T-helper 2 cell treated with Interferon-gamma antibody and Interleukin-4, amounts not matched to agents 5 μg/mL and 100 μg/mL, for 36 hours (primary cell): Measurements from ENCODE around the gene CGB7.
"Not testable (repeated sequence)": the region's sequence is repeated elsewhere in the genome, so short reads cannot be mapped to it uniquely, and the experiment has no call there.

Experiments used
- DNase-seq: peaks from one replicate; pipeline ENCODE4 v3.0.0; 2021; ENCODE audit warnings: low spot score
- H3K27ac Mint-ChIP-seq: one replicate; pipeline ENCODE4 v1.8.0; 2021; ENCODE audit warnings: mild to moderate bottlenecking, mixed read lengths
- H3K27me3 Mint-ChIP-seq: one replicate; pipeline ENCODE4 v1.8.0; 2021; ENCODE audit warnings: low read depth, mixed read lengths
- H3K36me3 Mint-ChIP-seq: one replicate; pipeline ENCODE4 v1.8.0; 2021; ENCODE audit warnings: low read depth, mixed read lengths
- H3K4me1 Mint-ChIP-seq: one replicate; pipeline ENCODE4 v1.8.0; 2021; ENCODE audit warnings: low read depth, mixed read lengths
- H3K4me3 Mint-ChIP-seq: one replicate; pipeline ENCODE4 v1.8.0; 2022; ENCODE audit warnings: mild to moderate bottlenecking, moderate library complexity, mixed read lengths
- H3K9me3 Mint-ChIP-seq: one replicate; pipeline ENCODE4 v1.8.0; 2021; ENCODE audit warnings: mixed read lengths

Gene CGB7

GRCh38 chr19:49042177-49042576, 15.4 kb downstream of the CGB7 start:
- no peaks in the 10 kb centered on the region for H3K36me3 Mint-ChIP-seq
- H3K27me3 Mint-ChIP-seq: no peaks in the 10 kb centered on the region
- H3K4me1 Mint-ChIP-seq: no peaks in the 10 kb centered on the region
- no peak for DNase-seq
- H3K9me3 Mint-ChIP-seq: no peaks in the 10 kb centered on the region
- no peak overlapping the region for H3K4me3 Mint-ChIP-seq
- no peak overlapping the region for H3K27ac Mint-ChIP-seq

DNA sequence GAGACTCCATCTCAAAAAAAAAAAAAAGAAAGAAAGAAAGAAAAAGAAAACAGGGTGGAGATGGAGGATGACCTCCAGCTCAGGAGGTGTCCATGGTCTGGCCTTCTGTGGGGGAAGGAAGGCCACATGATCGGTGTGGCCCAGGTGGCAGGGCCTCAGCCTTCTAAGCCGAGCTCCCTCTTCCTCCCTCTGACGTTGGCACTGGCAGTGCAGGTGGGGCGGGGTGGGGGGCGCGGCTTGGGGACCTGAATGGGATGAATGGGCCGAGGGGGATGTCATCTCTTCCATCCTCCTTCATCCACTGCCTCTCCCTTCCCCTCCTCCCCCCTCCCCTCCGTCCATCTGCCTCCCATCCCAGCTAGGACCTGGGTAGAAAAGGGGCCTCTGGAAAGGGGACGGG, 17.8 kb downstream of the CGB7 start:
- H3K27ac Mint-ChIP-seq, DNase-seq, H3K27me3 Mint-ChIP-seq, H3K4me1 Mint-ChIP-seq, H3K4me3 Mint-ChIP-seq, H3K36me3 Mint-ChIP-seq, H3K9me3 Mint-ChIP-seq: not testable (repeated sequence)

GRCh38 chr19:49038557-49039276, 18.8 kb downstream of the CGB7 start:
- H3K9me3 Mint-ChIP-seq, DNase-seq, H3K4me3 Mint-ChIP-seq, H3K27ac Mint-ChIP-seq, H3K4me1 Mint-ChIP-seq, H3K36me3 Mint-ChIP-seq, H3K27me3 Mint-ChIP-seq: not testable (repeated sequence)

DNA sequence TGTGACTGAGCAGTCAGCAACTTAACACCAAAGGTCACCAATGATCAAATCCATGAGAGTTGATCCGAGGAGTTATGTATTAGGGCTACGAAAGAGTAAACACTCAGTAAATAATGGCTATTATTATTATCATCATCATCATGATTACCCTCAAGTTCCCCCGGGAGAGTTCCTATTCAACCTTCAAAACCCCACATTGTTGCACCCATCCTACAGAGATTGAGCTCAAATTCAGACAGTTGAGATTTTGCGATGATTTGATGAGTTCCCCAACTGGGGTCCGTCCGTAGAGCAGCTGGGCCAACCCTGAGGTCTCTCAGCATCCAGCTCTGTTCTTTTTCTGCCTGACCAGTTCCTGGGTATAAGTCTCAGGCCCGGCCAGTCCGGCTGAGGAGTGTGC, 19.4 kb downstream of the CGB7 start:
- not testable (repeated sequence) for H3K36me3 Mint-ChIP-seq, DNase-seq, H3K4me3 Mint-ChIP-seq, H3K27me3 Mint-ChIP-seq, H3K27ac Mint-ChIP-seq, H3K4me1 Mint-ChIP-seq, H3K9me3 Mint-ChIP-seq

GRCh38 chr19:49036815-49037214, 20.7 kb downstream of the CGB7 start, which contains the start of gene CGB1:
Gene CGB1, minus strand, starts transcription at chr19:49036895. Its CDS starts 184 bp downstream, at chr19:49036711.
- not testable (repeated sequence) for H3K27me3 Mint-ChIP-seq, H3K4me3 Mint-ChIP-seq, H3K36me3 Mint-ChIP-seq, H3K27ac Mint-ChIP-seq, H3K9me3 Mint-ChIP-seq, H3K4me1 Mint-ChIP-seq
- peak; percentile 47 for DNase-seq

DNA sequence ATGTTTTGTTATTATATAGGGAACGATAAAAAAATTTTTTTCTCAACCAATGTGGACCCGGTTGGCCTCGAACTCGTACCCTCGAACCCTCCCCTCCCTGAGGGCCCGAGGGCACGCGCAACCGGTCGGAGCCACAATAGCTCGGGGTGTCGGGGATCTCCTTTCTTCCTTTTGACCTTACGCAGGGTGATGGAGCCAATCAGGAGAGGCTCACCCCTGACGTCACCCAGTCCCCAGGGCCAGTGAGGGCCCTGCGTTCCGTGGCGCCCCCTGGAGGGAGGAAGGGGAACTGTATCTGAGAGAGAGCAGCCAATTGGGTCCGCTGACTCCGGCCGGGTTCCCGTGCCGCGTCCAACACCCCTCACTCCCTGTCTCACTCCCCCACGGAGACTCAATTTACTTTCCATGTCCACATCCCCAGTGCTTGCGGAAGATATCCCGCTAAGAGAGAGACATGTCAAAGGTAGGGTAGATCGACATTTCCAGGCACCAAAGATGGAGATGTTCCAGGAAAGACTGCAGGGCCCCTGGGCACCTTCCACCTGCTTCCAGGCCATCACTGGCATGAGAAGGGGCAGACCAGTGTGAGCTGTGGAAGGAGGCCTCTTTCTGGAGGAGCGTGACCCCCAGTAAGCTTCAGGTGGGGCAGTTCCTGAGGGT, 25.8 kb downstream of the CGB7 start, which contains the start of gene CGB2:
Gene CGB2 (plus strand): TSS at position 249 of the 660 bp plus-strand sequence. CDS start 206 bp downstream, at position 455.
- H3K27me3 Mint-ChIP-seq, H3K4me1 Mint-ChIP-seq, H3K36me3 Mint-ChIP-seq, H3K9me3 Mint-ChIP-seq, H3K27ac Mint-ChIP-seq: not testable (repeated sequence)
- peak within 1 kb of the TSS; percentile 54 for H3K4me3 Mint-ChIP-seq
- DNase-seq: peak; percentile 73

DNA sequence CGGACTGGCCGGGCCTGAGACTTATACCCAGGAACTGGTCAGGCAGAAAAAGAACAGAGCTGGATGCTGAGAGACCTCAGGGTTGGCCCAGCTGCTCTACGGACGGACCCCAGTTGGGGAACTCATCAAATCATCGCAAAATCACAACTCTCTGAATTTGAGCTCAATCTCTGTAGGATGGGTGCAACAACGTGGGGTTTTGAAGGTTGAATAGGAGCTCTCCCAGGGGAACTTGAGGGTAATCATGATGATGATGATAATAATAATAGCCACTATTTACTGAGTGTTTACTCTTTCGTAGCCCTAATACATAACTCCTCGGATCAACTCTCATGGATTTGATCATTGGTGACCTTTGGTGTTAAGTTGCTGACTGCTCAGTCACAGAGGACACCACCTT, 27.2 kb downstream of the CGB7 start:
- H3K36me3 Mint-ChIP-seq, H3K9me3 Mint-ChIP-seq, DNase-seq, H3K4me3 Mint-ChIP-seq, H3K27ac Mint-ChIP-seq, H3K27me3 Mint-ChIP-seq, H3K4me1 Mint-ChIP-seq: not testable (repeated sequence)

- H3K4me1 Mint-ChIP-seq: not testable (repeated sequence)
Observed at GRCh38 chr19:49029749-49030148, 27.8 kb downstream of the CGB7 start.

GRCh38 chr19:49028686-49029085, 28.9 kb downstream of the CGB7 start:
- not testable (repeated sequence) for H3K27ac Mint-ChIP-seq, H3K4me1 Mint-ChIP-seq, DNase-seq, H3K9me3 Mint-ChIP-seq, H3K4me3 Mint-ChIP-seq, H3K27me3 Mint-ChIP-seq, H3K36me3 Mint-ChIP-seq

More at GRCh38 chr19:49029749-49030148, 27.8 kb downstream of the CGB7 start:
- H3K27me3 Mint-ChIP-seq, H3K27ac Mint-ChIP-seq, DNase-seq, H3K9me3 Mint-ChIP-seq, H3K4me3 Mint-ChIP-seq, H3K36me3 Mint-ChIP-seq: not testable (repeated sequence)

DNA sequence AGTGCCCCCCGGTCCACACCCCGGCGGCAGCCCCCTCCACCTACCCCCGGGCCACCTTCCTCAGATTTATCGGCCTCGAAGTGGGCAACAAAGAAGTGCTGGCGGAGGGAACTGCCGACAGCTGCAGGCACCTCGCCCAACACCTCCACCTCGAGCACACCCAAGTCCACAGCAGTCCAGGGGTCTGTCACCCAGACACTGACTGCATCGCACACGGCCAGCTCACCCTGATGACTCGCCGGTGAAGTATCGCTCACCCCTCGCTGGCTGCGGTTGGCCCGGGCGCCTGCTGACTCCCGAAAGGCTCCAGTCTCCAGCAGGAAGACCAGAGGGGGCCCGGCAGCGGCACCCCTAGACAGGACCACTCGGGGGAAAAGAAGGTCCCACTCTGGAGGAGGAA, 31.9 kb downstream of the CGB7 start:
- H3K27ac Mint-ChIP-seq, H3K36me3 Mint-ChIP-seq, H3K4me3 Mint-ChIP-seq, H3K27me3 Mint-ChIP-seq, H3K9me3 Mint-ChIP-seq, DNase-seq, H3K4me1 Mint-ChIP-seq: not testable (repeated sequence)

GRCh38 chr19:49025088-49025487, 32.5 kb downstream of the CGB7 start:
- not testable (repeated sequence) for H3K36me3 Mint-ChIP-seq, DNase-seq, H3K4me1 Mint-ChIP-seq, H3K4me3 Mint-ChIP-seq, H3K9me3 Mint-ChIP-seq, H3K27ac Mint-ChIP-seq, H3K27me3 Mint-ChIP-seq

- not testable (repeated sequence) for H3K4me3 Mint-ChIP-seq, DNase-seq, H3K36me3 Mint-ChIP-seq, H3K9me3 Mint-ChIP-seq, H3K27me3 Mint-ChIP-seq, H3K27ac Mint-ChIP-seq, H3K4me1 Mint-ChIP-seq
Observed at GRCh38 chr19:49024233-49024632, 33.3 kb downstream of the CGB7 start, which contains the start of gene CGB3. Gene CGB3, minus strand, starts transcription at chr19:49024333. Its CDS starts 362 bp downstream, at chr19:49023971.

DNA sequence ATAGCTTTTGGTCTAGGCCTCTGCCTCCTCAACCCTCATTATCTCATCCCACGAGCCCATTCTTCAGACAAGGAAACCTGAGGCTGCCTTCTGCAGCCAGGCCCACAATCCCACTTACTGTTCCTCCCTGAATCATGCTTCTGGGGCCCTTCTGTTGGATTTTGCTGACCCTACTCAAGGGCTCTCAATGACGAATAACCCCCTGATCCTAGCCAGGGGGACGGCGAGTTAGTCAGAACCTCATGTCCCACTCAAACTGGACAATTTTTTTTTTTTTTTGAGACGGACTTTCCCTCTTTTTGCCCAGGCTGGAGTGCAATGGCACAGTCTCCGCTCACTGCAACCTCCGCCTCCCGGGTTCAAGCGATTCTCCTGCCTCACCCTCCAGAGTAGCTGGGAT, 35.4 kb downstream of the CGB7 start:
- Mint-ChIP-seq H3K27me3 (peaks cover 17% of the 10 kb centered on the region), H3K27ac (no peak overlapping the region), H3K36me3 (no peaks in the 10 kb centered on the region), H3K9me3 (no peaks in the 10 kb centered on the region), H3K4me1 (peaks cover 19% of the 10 kb centered on the region), H3K4me3 (no peak overlapping the region)
- DNase-seq: no peak

- H3K27ac Mint-ChIP-seq: no peak overlapping the region
- H3K4me3 Mint-ChIP-seq: no peak overlapping the region
- no peaks in the 10 kb centered on the region for H3K36me3 Mint-ChIP-seq
- H3K4me1 Mint-ChIP-seq: peaks cover 19% of the 10 kb centered on the region
- H3K9me3 Mint-ChIP-seq: no peaks in the 10 kb centered on the region
- DNase-seq: peak; percentile 19
- peaks cover 17% of the 10 kb centered on the region for H3K27me3 Mint-ChIP-seq
Observed at GRCh38 chr19:49020931-49021895, 36.3 kb downstream of the CGB7 start.
